HL-60/S4 treated with retinoic acid at 250 ng/mL for 4 days and 3 days (cell line): ENCODE measurements around the gene STK38.
"Not testable (repeated sequence)": the region's sequence is repeated elsewhere in the genome, so short reads cannot be mapped to it uniquely, and the experiment has no call there.

Experiments used
- in situ Hi-C: fragments of 300-500 bp; cut with MboI; formaldehyde crosslinking; loops from 2 replicates; pipeline ENCODE4 v1.7.0; 2022; ENCODE audit warnings: low sequenced_read_pairs

STK38 gene

GRCh38 chr6:36546920-36547645 is at the start of gene STK38:
Gene STK38, minus strand, starts transcription at chr6:36547479. Its CDS starts 7,277 bp downstream, at chr6:36540202.
- in situ Hi-C loops, result no loop called here

GRCh38 chr6:36596356-36596755 is 49.1 kb upstream of the STK38 start:
- in situ Hi-C loops, result no loop called here

GRCh38 chr6:36594816-36595643 is 47.8 kb upstream of the STK38 start:
- in situ Hi-C loops, result no loop called here

GRCh38 chr6:36594029-36594815 is 46.9 kb upstream of the STK38 start, which contains the start of gene SRSF3:
Gene SRSF3, plus strand, starts transcription at chr6:36594362. Its CDS starts 2,401 bp downstream, at chr6:36596763.
- in situ Hi-C loops, result no loop called here

GRCh38 chr6:36593569-36594028 is 46.3 kb upstream of the STK38 start:
- in situ Hi-C loops, result no loop called here

- in situ Hi-C loops, result no loop called here
Observed at GRCh38 chr6:36592221-36592655, 45.0 kb upstream of the STK38 start.

GRCh38 chr6:36590237-36590636 is 43.0 kb upstream of the STK38 start:
- in situ Hi-C loops, result no loop called here

GRCh38 chr6:36589025-36589400 is 41.7 kb upstream of the STK38 start:
- in situ Hi-C loops, result not testable (repeated sequence)

- in situ Hi-C loops, result no loop called here
Observed at GRCh38 chr6:36586606-36587005, 39.3 kb upstream of the STK38 start.

- in situ Hi-C loops, result no loop called here
Observed at GRCh38 chr6:36581716-36582115, 34.4 kb upstream of the STK38 start.

- in situ Hi-C loops, result no loop called here
Observed at GRCh38 chr6:36580184-36580526, 32.9 kb upstream of the STK38 start.

- in situ Hi-C loops, result no loop called here
Observed at GRCh38 chr6:36578431-36578830, 31.2 kb upstream of the STK38 start.

GRCh38 chr6:36578030-36578429 is 30.8 kb upstream of the STK38 start:
- in situ Hi-C loops, result no loop called here

GRCh38 chr6:36577301-36577700 is 30.0 kb upstream of the STK38 start:
- in situ Hi-C loops, result no loop called here

GRCh38 chr6:36576578-36576977 is 29.3 kb upstream of the STK38 start:
- in situ Hi-C loops, result no loop called here

GRCh38 chr6:36574679-36575078 is 27.4 kb upstream of the STK38 start:
- in situ Hi-C loops, result no loop called here

- in situ Hi-C loops, result not testable (repeated sequence)
Observed at GRCh38 chr6:36572353-36573311, 25.4 kb upstream of the STK38 start.

- in situ Hi-C loops, result no loop called here
Observed at GRCh38 chr6:36571122-36572043, 24.1 kb upstream of the STK38 start.

GRCh38 chr6:36570264-36570663 is 23.0 kb upstream of the STK38 start:
- in situ Hi-C loops, result no loop called here
